Astrocyte of the hippocampus (primary cell): Measurements from ENCODE around the gene PRR23C.

Experiments used
- DNase-seq: peaks from one replicate; pipeline ENCODE4 v3.0.0; 2011; ENCODE audit warnings: low read depth, low spot score

PRR23C gene

GRCh38 chr3:139005356-139005993, 39.2 kb downstream of the PRR23C start:
- DNase-seq, result no peak

- no peak for DNase-seq
Observed at GRCh38 chr3:138995706-138996105, 49.0 kb downstream of the PRR23C start.
